NT2/D1 (cell line): ENCODE data around the gene ACTMAP.

Experiments used
- SUZ12 ChIP-seq: IDR thresholded peaks from 2 replicates; pipeline ENCODE4 v1.6.1; 2011; ENCODE audit not compliant: insufficient read length, insufficient read depth; ENCODE audit errors: extremely low read depth
- YY1 ChIP-seq: IDR thresholded peaks from 2 replicates; pipeline ENCODE4 v1.6.1; 2011; ENCODE audit not compliant: insufficient read length, insufficient read depth
- ZNF274 ChIP-seq: IDR thresholded peaks from 2 replicates; pipeline ENCODE4 v1.6.1; 2011; ENCODE audit warnings: mild to moderate bottlenecking, low read depth, low read length

GRCh38 chr19:40797166-40797962, 47.1 kb upstream of the ACTMAP start:
- TF ChIP-seq SUZ12 (no peak), ZNF274 (no peak), YY1 (no peak)
